NCI-H2081 (cell line): ENCODE measurements around the gene SV2C.

Source experiments
- DNase-seq, 2 experiments: peaks; one replicate each; lab custom pipeline; 2025; lab: John Stamatoyannopoulos, UW

Gene SV2C

DNA sequence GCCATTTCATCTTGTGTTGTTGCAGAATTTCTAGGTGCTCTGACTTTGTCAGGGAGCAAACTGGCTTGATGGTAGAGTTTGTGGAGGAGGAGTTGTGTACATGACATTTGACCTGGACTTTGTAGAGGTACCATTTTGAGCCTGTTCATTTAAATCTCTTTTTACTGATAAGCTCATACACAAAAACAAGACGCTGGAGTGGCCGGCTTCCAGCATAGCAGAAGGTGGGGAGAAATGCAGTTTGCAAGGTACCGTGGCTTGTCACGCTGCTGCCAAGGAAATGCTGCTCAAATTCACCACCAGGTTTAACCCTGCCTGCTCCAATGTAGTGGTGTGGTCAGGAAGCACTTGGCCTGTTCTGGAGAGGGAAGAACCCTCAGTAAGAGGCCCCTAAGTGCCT, 301.0 kb downstream of the SV2C start:
- DNase-seq = no peak

DNA sequence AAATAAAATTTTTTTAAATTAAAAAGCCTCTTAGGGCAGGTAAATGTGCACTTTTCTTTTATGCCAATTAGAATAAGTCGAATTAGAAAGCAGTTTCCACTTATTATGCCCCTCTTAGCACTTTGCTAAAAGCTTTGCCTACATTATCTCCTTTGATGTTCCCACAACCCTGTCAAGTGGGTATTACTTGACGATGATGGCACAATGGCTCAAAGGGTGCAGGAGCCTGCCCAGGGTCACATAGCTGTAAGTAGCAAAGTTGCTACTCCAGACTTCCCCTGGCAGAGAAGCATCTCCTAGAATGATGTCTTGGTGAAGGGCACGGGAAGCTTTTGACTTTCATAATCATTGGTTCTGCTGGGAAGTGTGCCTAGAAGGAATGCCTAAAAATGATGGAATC, 301.5 kb downstream of the SV2C start:
- no peak for DNase-seq

DNA sequence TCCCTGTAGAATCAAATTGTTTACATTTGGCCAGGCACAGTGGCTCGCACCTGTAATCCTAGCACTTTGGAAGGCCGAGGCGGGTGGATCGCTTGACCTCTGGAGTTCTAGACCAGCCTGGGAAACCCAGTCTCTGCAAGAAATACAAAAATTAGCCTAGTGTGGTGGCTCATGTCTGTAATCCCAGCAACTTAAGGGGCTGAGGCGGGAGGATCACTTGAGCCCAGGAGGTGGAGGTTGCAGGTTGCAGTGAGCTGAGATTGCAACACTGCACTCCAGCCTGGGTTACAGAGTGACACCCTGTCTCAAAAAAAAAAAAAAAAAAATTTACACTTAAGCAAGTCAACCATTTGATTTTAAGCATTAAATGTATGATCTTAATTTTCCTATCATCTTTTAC, 302.4 kb downstream of the SV2C start:
- no peak for DNase-seq

DNA sequence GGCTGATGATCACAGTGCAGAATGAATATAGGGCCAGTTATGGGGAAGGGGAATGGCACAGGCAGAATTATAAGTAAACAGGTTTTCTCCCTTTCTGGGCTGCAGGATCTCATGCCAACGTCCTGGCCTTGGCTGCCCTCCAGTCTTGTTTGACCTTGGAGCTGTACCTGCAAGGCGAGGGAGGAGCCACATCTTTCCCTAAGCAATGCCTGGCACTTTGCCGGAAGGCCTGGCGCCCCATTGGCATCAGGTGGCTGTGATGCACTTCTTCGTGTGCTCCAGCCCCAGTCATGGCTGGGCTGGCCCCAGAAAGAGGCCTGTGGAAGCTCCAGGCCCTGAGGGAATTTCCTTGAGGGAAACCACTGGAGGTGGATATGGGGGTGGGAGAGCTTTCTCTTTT, 303.2 kb downstream of the SV2C start:
- no peak for DNase-seq

DNA sequence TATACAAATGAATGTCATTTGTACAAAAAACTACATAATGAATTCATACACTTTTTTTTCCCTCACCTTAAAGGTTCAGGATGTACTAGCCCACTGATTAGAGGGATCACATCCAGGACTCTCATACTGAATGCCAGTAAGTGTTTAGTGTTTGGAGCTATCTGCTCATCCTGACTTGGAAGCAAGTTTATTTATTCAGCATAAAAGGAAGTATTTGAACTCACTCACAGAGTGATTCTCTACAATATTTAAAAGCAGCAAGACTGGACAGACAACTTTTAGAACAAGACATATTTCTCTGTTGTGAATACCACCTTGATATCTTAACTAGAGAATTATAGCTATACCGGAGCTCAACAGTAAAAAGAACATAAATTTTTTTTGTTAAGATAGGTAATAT, 305.1 kb downstream of the SV2C start:
- DNase-seq = no peak

DNA sequence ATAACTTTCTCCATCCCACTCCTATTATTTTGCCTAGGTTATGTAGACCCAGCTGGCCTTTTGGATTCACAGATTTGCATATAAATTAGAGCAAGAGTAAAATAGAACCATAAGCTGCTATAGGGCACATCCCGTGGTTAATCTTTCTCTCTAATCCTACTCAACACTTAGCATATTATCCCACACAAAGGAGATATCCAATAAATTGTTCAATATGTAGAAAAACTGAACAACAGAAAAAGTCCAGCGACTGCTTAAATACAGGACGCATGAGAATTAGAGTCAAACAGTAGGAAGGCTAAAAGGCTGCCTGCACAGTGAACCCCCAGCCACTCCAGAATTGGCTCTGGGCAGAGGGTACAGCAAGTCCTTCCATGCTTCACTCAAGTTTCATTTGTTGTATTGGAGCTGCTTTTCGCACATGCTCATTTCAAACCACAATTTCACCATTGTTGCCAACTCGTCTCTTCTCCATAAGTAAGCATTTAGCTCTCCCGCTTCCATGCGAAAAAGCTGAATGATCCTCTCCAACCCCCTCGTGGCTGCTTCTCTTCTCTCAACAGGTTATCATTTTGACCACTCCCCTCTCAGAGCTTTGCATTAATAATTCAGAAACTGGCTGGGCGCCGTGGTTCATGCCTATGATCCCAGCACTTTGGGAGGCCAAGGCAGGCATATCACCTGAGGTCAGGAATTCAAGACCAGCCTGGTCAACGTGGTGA, 305.8 kb downstream of the SV2C start:
- DNase-seq = no peak

DNA sequence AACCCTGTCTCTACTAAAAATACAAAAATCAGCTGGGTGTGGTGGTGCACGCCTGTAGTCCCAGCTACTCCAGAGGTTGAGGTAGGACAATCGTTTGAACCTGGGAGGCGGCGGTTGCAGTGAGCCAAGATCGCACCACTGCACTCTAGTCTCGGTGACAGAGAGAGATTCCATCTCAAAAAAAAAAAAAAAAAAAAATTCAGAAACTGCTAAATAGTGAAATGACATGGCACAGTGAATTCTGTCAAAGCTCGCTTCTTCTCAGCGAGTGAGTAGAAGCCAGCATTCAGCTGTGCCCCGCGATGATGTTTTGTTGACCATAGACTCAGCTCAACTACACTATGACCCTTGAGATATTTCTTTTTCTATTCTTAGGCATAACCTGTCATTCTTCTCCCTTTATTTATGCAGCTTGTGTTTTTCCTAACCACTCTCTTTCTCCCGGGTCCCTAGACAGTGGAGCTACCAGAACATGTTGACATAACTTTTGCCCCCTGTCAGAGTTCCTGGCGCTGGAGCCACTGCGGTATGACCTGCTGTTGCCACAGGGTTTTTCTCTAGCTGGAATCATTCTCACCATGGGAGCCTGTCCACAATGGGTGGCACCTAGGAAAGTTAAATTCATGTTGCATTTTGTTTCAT, 306.5 kb downstream of the SV2C start:
- DNase-seq = no peak

DNA sequence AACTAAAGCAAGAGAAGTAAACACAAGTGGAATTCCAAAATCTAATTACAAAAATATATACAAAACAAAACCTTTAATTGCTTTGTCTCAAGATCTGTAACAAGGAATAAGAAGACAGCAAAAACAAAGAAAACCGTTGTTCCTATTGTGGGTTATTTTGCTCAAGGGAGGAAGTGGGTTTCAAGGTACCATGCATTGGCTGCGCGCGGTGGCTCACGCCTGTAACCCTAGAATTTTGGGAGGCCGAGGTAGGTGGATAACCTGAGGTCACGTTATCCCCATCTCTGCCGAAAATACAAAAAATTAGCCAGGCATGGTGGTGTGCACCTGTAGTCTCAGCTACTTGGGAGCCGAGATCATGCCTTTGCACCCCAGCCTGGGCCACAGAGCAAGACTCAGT, 307.8 kb downstream of the SV2C start:
- no peak for DNase-seq

DNA sequence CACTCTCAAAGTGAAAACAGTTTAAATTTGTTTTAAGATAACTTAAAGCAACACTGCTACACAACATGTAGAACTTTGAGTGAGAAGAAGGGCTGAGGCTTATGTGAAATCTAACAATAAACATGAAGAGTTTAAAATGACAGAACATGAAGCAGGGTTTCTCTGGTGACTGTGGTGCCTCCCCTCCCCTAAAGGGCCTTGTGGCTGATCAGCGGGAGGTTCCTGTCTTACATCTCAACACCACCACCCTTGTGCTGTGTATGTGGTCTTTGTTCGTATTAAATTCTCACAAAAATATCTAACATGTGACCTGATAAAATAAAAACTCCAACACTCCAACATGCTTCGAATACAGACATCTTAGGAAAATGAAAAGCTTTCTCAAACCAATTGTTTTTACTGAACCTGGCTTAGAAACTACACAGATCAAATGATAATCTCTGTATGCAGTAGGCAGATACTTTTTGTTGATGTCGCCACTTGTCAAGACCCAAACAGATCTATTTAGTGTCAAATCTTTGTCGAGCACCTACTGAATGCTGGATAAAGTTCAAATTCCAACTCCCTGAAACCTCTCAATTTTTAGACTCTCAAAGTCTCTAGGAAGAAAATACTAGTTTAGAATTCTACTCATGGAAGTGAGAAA, 310.0 kb downstream of the SV2C start:
- no peak for DNase-seq

DNA sequence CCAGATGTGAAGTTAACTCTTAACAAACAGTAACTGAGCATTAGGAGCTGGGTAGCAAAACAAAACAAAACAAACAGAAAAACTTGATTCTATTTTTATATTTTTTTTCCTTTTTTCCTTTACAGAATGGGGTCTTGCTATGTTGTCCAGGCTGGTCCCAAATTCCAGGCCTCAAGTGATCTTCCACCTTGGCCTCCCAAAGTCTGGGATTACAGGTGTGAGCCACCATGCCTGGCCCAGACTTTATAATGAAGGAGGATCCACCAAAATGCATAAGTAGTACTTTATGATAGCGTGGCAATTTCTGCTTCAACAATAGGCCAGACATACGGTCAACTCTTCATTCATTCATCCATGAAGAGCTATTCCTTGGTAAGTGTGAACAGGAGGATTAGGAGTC, 314.0 kb downstream of the SV2C start:
- DNase-seq = no peak

DNA sequence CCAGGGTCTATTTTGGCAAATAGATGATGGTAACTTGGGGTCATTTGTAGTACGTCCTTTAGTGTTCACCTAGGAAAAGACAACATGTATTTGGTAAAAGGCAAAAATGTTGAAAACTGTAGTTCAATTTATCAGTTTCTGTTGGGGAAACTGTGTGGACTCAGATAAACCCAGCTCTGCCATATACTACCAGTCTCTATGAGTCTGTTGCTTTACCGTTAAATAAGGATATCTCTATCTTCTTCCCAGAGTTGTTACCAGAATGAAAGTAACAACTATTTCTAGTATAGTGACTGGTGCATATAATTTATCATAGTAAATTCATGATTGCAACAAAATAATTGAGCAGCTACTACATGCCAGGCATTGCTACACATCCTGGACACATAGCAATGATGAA, 316.1 kb downstream of the SV2C start:
- no peak for DNase-seq

DNA sequence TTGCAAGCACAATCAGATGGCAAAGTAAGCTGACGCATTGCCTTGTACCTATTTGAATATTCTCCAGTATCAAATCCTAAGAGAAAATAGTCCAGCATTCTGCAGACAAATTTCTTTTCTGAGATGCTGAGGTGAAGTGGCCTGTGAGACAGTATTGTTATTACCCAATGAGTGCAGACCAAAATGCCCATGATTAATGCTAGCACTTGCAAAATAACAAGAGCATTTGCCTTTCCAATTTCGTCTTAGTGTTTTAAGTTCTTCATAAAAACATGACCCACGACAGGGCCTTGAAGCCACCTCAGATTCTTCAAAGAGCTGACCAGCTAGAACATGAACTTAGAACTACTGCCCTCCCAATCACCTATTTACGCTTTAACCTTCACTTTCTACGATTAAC, 317.3 kb downstream of the SV2C start:
- no peak for DNase-seq

DNA sequence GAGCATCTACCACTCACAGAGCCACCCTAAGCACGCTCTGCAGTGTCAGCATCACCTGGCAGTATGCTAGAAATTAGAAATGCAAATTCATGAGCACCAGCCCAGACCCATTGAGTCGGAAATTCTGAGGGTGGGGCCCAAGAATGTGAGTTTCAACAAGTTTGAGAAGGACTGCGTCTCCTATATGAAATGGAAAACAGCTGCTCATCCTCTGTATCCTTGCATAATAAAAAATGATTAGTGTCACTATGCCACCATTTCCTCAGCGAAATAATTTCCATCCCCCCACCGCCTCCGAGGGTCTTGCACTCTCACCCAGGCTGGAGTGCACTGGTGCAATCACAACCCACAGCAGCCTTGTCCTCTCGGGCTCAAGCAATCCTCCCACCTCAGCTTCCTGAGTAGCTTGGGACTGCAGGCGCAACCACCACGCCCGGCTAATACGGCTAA, 318.6 kb downstream of the SV2C start:
- DNase-seq = no peak

DNA sequence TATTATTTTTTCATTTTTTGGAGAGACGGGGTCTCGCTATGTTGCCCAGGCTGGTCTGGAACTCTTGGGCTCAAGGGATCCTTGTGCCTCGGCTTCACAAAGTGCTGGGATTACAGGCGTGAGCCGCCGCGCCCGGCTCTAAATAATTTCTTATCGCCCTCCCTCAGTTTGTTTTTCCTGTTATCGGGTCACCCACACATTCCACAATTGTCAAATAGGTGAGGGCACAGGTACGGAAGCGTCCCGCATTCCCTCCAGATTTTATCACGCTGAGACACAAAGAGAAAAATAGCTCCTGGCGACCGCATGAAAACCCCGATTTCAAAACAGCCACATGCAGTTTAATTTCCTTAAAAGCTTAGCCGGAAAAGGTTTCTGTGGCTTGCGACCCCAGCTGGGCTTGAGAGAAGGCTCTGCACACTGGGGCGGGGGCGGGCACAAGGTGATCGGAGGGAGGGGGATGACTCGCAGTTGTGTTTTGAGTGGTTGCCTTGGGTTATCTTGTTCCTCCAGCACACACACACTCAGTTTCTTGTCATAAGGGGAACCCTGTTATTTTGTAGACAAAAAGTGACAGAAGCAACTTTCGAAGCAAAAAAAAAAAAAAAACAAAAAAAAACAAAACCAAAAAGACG, 319.2 kb downstream of the SV2C start:
- DNase-seq = no peak

DNA sequence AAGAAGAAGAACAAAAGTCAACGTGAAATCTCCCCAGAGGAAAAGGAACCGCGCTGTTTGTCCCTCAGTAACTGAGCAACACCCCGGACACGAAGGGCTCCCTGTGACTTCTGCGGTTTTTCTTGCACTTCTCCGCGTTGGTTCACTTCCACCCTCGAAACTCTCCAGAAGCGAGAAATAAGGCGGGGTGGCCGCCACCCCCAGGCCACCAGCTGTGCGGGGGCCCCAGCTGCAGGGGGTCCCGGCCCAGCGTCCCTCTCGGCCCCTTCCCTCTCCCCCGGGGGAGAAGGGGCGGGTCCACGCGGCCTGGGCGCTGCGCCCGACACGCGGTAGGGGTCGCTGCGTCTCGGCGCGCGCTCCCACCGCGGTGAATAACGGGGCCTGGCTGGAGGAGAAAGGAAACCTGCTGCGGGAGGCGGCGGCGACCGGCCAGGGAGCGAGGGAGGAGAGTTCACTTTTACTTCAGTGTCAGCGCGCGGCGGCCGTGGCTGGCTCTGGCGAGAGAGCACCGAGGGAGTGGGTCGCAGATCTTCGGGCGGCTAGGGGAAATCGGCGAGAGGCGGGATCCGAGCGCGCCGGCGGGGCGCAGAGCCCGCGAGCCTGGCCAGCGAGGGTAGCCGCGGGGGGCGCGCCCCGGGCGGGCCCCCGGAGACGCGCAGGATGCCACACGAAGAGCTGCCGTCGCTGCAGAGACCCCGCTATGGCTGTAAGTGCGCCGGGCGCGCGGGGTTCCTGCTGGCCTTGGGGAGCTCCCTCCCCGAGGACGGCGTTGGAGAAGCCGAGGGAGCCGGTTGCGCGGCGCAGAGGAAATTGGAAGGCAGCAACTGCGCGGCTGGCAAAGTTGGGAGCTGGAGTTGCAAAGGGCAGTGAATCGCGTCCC, 319.9 kb downstream of the SV2C start, which contains the start of gene IQGAP2:
Gene IQGAP2, plus strand, starts transcription at position 400 of the 880 bp plus-strand sequence. Its CDS starts 261 bp downstream, at position 661.
- DNase-seq = peak; percentile 36 to 43
